HG03342 (cell line): Measurements from ENCODE around the gene UTRN.

ENCODE experiments used
- ATAC-seq: cut with Tn5 transposase; IDR thresholded peaks from one replicate; pipeline ENCODE4 v1.9.1; 2021; ENCODE audit warnings: mild to moderate bottlenecking, moderate library complexity; ENCODE audit not compliant: unreplicated experiment

The UTRN gene

GRCh38 chr6:144311361-144311760, 26.2 kb downstream of the UTRN start:
- no peak for ATAC-seq

- no peak for ATAC-seq
Observed at GRCh38 chr6:144314003-144314485, 28.9 kb downstream of the UTRN start.

GRCh38 chr6:144314562-144314961, 29.4 kb downstream of the UTRN start:
- ATAC-seq: no peak

DNA sequence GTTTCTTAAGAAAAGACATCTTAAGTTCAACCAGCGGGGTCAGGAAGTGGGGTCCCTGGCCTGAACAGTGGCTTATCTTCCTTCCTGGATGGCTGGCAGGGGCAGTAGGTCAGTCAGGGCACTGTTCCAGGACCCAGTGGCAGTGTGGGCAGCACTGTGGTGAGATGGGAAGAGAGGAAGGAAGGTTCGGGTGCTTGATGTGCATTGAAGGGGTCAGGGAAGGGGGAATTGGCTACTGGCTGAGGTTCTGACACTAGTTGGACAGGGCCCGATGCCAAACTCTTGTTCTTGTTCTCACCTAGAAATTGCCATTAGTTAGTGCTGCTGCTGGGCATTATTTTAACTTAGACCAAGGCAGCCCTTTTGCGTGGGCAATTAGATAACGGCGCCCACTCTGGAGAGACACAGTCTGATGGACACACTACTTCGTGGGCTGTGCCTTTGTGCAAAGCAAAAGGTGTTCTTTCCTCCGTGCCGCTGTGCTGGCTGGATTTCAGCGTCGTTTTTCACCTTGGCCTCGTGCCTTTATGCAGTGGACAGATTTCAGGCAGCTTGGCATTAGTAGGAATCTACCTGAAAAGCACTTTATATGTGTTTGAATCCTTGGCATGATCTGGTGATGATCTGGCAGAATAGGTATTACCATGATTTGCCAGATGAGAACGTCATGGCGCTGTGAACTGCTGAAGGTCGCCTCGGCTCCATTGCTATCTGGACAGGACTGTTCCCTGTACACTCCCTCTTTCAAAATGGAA, 30.3 kb downstream of the UTRN start:
- no peak for ATAC-seq

- no peak for ATAC-seq
Observed at GRCh38 chr6:144315981-144316861, 31.1 kb downstream of the UTRN start.

GRCh38 chr6:144316862-144317195, 31.7 kb downstream of the UTRN start:
- no peak for ATAC-seq

- ATAC-seq: no peak
Observed at GRCh38 chr6:144317736-144318135, 32.6 kb downstream of the UTRN start.

DNA sequence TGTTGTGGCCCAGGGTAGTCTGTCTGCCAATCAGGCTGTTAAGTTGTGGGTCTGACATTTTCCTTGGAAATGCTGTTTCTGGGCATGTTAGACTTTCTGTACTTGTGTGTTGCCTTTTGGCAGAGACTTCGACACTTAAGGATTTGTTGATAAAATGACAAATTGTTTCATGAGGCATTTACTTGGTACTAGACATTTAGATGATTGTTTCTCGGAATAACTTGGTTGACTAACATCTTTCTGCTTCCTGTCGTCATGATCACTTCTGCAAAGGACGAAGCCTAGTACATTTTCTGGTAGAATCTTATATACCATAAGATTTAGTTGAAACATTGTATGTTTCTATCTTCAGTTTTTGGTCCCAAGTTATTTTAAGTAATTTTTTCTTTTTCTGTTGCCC, 34.1 kb downstream of the UTRN start:
- ATAC-seq: no peak

DNA sequence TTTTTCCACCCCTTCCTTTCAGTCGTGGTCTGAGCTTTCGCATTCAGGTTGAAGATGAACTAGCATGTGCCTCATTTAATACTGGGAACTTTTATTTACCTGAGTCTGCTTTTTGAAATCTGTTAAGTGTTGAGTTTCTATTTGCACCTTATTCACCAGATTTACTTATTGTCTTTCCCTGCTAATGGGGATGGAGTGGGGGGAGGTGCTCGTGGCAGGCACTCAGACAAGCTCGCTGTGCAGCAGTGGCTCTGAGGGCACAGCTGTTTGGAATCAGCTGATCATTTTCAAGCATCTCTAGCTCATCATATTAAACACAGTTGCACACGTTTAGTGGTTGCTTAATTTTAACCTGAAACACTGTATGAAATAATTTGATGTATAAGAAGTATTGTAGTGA, 35.6 kb downstream of the UTRN start:
- no peak for ATAC-seq

DNA sequence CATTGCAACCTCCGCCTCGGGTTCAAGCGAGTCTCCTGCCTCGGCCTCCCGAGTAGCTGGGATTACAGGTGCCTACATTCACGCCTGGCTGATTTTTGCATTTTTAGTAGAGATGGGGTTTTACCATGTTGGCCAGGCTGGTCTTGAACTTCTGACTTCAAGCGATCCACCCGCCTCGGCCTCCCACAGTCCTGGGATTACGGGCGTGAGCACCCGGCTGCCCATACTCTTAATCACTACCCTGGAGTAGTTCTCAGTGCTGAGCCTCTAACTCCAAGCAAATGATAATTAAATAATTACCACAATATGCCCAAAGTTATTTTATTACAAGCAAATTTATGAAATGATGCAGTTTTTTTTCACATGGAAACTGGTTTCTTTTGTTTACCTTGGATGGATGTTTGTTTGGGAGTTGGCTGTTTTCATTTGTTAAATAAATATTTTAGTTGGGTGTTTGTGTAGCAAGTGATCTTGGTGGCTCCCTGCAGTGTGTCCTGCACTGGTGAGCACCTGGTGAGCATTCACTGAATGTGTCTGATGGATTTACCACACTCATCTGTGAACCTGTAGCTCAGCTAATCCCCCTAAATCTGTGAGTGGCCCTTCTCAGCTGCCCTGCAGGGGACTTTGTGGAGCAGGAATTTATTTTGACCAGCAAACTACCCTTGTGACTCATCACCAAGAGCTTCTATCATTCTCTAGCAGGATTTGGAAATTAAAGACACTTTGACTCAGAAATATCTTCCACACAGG, 36.9 kb downstream of the UTRN start:
- no peak for ATAC-seq

GRCh38 chr6:144325232-144325631, 40.1 kb downstream of the UTRN start:
- no peak for ATAC-seq

DNA sequence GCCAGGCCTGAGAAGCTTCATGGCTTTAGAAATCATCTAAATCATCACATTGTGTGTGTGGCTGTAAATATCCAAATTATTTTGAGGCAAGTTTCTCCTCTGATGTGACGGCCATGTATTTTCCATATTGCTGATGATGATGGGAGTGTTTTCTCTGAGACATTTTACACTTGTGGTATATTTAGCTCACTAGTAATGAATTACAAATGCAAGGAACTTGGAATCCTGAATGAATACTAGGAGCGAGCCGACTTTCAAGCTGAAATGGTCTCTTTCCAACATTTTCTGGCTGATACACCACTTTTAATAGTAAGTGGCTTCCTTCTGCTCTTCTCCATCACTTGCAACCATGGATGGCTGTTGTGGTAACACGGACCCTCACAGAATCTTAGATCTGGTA, 41.3 kb downstream of the UTRN start:
- ATAC-seq: no peak

- ATAC-seq: no peak
Observed at GRCh38 chr6:144327081-144327480, 41.9 kb downstream of the UTRN start.

- no peak for ATAC-seq
Observed at GRCh38 chr6:144330017-144330987, 45.2 kb downstream of the UTRN start.

DNA sequence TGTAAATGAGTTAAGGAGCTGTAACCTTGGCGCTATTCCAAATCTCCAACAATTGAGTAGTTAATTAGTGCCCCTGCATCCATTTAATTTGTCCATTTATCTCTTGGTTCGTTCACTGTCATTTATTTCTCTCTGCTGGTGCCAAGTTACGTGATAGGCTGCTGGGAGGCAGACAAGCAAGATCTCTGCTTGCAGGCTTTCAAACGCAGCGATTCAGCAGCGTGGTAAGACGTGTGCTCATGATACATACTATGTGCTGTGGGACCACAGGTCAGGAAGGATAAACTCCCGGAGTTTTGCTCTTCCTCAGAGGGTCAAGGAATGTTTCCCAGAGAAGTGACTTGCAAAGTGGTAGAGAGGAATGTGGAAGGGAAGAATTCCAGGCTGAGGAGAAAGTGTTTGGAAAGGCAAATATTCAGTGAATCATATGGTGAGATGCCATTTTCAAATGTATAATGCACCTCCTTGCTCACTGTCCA, 46.4 kb downstream of the UTRN start:
- ATAC-seq: no peak

DNA sequence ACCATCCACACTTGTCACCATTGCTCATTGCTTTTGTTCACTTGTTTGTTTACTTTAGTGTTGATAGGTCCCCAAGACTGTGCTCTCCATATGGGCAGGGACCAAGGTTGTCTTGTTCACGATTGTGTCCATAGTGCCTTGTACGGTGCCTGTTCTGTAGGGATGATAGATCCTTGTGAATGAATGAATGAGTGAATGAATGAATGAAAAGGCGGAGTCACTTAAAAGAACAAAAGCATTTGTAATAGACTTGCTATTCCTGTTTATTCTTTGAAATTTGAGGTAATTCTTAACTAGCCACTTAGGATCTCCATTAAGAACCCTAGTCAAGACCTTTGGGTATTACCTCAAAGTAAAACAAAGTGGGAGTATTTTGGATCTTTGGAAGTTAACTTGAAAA, 47.0 kb downstream of the UTRN start:
- ATAC-seq: no peak

DNA sequence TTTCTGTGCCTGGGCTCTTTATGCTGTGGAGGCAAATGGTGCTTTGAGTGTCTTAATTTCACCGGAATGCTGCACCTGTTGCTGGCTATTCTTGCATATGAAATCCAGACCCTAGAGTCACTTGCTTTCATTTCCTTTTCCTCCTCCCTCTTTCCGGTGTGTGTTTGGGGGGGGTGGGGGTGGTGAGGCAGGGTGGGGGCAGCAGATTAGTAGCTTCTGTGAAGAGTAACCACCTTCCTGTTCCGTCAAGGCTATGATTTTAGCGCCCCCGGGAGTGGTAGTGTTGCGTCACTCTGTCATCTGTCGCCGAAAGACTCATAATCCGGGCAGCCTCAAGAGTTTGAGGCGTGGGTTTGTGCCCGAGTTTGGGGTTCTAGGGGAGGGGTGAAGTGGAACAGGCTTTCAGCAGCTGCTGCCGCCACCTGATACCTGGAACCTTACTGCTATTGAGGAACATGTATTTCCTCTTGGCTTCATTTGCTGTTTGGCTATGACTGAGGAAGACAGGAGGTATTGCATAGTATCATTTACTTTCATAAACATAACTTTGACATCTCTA, 49.1 kb downstream of the UTRN start:
- ATAC-seq: peak; percentile 71
